ENCODE measurements around the gene HNRNPA3.

The HNRNPA3 gene

DNA sequence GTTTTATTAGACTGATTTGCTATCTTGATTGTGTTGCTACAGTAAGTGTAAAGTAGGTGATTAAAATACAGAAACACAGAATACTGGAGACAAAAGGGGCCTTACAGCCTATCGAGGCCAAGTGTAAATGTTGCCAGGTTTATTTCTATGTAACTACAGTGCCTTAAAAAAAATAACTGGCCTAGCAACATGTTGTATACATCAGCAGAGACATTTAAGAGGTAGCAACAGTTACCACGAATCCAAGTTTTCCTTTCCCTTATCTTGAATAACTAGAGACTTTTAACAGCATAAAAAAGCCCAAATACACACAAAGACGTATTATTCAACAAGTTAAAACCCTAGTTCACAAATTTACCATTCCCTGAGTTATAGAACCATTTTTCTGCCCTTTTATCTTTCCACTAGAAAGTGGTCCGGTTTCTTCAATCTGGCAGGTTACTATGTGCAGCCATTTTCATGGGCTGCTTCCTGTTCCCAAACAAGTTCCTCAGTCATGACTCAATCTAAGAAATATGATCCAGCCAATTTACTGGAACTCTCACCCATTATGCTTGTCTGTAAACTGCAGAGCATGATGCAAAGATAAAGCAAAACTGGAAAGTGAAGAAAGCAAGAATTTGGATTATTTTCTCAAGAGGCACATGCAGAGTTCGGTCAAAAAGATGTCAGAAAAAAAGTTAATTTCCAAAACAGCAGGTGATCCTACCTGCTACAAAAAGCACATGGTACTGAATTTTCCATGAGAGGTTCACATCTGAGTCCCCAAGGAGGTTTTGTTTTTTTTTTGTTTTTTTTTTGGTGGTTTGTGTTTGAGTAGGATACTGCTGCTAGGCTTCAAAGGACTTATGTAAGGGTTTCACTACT lies 29.8 kb downstream of the HNRNPA3 start (continued):
- TF ChIP-seq ZSCAN23 (tag by site-specific recombination; IDR thresholded peaks at IDR 0.05) (no peak), ZNF221 (tag by site-specific recombination; IDR thresholded peaks at IDR 0.05; ENCODE audit: borderline replicate concordance) (no peak), OVOL3 (tag by site-specific recombination; IDR thresholded peaks at IDR 0.05) (no peak), KLF10 (tag by site-specific recombination; IDR thresholded peaks at IDR 0.05) (no peak), TRIM28 (IDR thresholded peaks at IDR 0.05; ENCODE audit: borderline replicate concordance, low read length) (peak; percentile 95), ZNF114 (tag by site-specific recombination; IDR thresholded peaks at IDR 0.05) (no peak), RBAK (tag by site-specific recombination; IDR thresholded peaks at IDR 0.05) (no peak), EGR2 (tag by site-specific recombination; IDR thresholded peaks at IDR 0.05; ENCODE audit: low read depth) (no peak), ZNF214 (tag by site-specific recombination; IDR thresholded peaks at IDR 0.05; ENCODE audit: borderline replicate concordance) (no peak), ZNF157 (tag by site-specific recombination; IDR thresholded peaks at IDR 0.05) (no peak), ZNF629 (tag by site-specific recombination; IDR thresholded peaks at IDR 0.05) (peak; percentile 85), ZNF571 (tag by site-specific recombination; IDR thresholded peaks at IDR 0.05) (no peak), ZNF558 (tag by site-specific recombination; IDR thresholded peaks at IDR 0.05) (no peak), GLIS2 (tag by site-specific recombination; IDR thresholded peaks at IDR 0.05) (no peak), ZNF133 (tag by site-specific recombination; IDR thresholded peaks at IDR 0.05) (no peak), ZNF843 (tag by site-specific recombination; IDR thresholded peaks at IDR 0.05) (peak; percentile 15; the same call in 1 of the 2 replicates), IKZF3 (tag by site-specific recombination; IDR thresholded peaks at IDR 0.05) (peak; percentile 92), ZNF707 (tag by site-specific recombination; IDR thresholded peaks at IDR 0.05) (no peak), ZNF138 (tag by site-specific recombination; IDR thresholded peaks at IDR 0.05; ENCODE audit: borderline replicate concordance) (no peak), ZBTB20 (tag by site-specific recombination; IDR thresholded peaks at IDR 0.05) (peak; percentile 92), ZNF549 (tag by site-specific recombination; IDR thresholded peaks at IDR 0.05) (no peak), ZNF555 (tag by site-specific recombination; conservative IDR thresholded peaks at IDR 0.05) (no peak)
- TF ChIP-seq, protein P1, sequence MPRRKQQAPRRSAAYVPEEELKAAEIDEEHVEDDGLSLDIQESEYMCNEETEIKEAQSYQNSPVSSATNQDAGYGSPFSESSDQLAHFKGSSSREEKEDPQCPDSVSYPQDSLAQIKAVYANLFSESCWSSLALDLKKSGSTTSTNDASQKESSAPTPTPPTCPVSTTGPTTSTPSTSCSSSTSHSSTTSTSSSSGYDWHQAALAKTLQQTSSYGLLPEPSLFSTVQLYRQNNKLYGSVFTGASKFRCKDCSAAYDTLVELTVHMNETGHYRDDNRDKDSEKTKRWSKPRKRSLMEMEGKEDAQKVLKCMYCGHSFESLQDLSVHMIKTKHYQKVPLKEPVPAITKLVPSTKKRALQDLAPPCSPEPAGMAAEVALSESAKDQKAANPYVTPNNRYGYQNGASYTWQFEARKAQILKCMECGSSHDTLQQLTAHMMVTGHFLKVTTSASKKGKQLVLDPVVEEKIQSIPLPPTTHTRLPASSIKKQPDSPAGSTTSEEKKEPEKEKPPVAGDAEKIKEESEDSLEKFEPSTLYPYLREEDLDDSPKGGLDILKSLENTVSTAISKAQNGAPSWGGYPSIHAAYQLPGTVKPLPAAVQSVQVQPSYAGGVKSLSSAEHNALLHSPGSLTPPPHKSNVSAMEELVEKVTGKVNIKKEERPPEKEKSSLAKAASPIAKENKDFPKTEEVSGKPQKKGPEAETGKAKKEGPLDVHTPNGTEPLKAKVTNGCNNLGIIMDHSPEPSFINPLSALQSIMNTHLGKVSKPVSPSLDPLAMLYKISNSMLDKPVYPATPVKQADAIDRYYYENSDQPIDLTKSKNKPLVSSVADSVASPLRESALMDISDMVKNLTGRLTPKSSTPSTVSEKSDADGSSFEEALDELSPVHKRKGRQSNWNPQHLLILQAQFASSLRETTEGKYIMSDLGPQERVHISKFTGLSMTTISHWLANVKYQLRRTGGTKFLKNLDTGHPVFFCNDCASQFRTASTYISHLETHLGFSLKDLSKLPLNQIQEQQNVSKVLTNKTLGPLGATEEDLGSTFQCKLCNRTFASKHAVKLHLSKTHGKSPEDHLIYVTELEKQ (tag by site-specific recombination; IDR thresholded peaks at IDR 0.05; ENCODE audit: borderline replicate concordance) = no peak
- TF ChIP-seq, protein P2, sequence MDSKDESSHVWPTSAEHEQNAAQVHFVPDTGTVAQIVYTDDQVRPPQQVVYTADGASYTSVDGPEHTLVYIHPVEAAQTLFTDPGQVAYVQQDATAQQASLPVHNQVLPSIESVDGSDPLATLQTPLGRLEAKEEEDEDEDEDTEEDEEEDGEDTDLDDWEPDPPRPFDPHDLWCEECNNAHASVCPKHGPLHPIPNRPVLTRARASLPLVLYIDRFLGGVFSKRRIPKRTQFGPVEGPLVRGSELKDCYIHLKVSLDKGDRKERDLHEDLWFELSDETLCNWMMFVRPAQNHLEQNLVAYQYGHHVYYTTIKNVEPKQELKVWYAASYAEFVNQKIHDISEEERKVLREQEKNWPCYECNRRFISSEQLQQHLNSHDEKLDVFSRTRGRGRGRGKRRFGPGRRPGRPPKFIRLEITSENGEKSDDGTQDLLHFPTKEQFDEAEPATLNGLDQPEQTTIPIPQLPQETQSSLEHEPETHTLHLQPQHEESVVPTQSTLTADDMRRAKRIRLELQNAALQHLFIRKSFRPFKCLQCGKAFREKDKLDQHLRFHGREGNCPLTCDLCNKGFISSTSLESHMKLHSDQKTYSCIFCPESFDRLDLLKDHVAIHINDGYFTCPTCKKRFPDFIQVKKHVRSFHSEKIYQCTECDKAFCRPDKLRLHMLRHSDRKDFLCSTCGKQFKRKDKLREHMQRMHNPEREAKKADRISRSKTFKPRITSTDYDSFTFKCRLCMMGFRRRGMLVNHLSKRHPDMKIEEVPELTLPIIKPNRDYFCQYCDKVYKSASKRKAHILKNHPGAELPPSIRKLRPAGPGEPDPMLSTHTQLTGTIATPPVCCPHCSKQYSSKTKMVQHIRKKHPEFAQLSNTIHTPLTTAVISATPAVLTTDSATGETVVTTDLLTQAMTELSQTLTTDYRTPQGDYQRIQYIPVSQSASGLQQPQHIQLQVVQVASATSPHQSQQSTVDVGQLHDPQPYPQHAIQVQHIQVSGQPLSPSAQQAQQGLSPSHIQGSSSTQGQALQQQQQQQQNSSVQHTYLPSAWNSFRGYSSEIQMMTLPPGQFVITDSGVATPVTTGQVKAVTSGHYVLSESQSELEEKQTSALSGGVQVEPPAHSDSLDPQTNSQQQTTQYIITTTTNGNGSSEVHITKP (tag by site-specific recombination; IDR thresholded peaks at IDR 0.05) = peak; percentile 46
- TF ChIP-seq, protein P3, sequence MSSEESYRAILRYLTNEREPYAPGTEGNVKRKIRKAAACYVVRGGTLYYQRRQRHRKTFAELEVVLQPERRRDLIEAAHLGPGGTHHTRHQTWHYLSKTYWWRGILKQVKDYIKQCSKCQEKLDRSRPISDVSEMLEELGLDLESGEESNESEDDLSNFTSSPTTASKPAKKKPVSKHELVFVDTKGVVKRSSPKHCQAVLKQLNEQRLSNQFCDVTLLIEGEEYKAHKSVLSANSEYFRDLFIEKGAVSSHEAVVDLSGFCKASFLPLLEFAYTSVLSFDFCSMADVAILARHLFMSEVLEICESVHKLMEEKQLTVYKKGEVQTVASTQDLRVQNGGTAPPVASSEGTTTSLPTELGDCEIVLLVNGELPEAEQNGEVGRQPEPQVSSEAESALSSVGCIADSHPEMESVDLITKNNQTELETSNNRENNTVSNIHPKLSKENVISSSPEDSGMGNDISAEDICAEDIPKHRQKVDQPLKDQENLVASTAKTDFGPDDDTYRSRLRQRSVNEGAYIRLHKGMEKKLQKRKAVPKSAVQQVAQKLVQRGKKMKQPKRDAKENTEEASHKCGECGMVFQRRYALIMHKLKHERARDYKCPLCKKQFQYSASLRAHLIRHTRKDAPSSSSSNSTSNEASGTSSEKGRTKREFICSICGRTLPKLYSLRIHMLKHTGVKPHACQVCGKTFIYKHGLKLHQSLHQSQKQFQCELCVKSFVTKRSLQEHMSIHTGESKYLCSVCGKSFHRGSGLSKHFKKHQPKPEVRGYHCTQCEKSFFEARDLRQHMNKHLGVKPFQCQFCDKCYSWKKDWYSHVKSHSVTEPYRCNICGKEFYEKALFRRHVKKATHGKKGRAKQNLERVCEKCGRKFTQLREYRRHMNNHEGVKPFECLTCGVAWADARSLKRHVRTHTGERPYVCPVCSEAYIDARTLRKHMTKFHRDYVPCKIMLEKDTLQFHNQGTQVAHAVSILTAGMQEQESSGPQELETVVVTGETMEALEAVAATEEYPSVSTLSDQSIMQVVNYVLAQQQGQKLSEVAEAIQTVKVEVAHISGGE (tag by site-specific recombination; conservative IDR thresholded peaks at IDR 0.05; ENCODE audit: low read depth) = no peak
- TF ChIP-seq, protein P4, sequence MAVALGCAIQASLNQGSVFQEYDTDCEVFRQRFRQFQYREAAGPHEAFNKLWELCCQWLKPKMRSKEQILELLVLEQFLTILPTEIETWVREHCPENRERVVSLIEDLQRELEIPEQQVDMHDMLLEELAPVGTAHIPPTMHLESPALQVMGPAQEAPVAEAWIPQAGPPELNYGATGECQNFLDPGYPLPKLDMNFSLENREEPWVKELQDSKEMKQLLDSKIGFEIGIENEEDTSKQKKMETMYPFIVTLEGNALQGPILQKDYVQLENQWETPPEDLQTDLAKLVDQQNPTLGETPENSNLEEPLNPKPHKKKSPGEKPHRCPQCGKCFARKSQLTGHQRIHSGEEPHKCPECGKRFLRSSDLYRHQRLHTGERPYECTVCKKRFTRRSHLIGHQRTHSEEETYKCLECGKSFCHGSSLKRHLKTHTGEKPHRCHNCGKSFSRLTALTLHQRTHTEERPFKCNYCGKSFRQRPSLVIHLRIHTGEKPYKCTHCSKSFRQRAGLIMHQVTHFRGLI (tag by site-specific recombination; IDR thresholded peaks at IDR 0.05) = no peak
- TF ChIP-seq, protein P5, sequence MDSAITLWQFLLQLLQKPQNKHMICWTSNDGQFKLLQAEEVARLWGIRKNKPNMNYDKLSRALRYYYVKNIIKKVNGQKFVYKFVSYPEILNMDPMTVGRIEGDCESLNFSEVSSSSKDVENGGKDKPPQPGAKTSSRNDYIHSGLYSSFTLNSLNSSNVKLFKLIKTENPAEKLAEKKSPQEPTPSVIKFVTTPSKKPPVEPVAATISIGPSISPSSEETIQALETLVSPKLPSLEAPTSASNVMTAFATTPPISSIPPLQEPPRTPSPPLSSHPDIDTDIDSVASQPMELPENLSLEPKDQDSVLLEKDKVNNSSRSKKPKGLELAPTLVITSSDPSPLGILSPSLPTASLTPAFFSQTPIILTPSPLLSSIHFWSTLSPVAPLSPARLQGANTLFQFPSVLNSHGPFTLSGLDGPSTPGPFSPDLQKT (IDR thresholded peaks at IDR 0.05; ENCODE audit: borderline replicate concordance, low read depth, low read length) = no peak
